T-helper 2 cell (primary cell): ENCODE measurements around the gene TENM4.

Source experiments
- DNase-seq, 5 experiments: peaks; one replicate each; pipeline versions ENCODE4 v3.0.0 to v3.0.0-alpha.2; 2012 to 2022

TENM4 gene

DNA sequence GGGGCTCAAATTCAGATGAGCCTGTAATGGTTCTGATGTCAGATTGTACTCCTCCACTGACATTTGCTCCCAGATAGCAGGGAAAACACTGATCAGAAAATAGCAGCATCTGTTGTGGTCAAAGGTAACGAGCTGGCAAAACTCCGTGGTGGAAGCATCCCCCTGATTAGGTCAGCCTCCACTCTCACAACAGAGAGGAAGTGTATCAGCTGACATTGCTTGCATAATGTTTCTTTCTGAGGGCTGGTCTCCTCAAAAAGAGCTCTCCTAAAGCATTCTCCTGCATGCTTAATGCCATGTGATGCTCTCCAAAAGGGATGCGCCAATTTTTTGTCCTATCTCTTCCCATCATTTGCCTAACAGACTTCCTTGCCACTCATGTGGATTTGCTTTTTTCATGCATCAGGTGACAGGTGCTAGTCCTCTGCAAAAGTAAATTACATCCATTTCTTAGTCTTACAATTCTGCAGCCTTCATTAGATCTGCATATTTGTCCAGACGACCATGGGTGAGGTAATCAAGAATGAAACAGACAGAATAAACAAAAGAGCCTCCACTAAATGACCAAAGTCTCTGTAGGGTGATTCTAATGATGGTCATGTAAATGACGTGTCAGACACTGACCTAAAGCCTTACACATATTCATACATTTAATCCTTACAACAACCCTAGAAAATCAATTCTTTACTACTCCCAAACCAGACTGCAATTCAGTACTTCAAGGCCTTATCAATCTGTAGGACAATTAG is 6.4 kb upstream of the TENM4 start:
- no peak for DNase-seq

DNA sequence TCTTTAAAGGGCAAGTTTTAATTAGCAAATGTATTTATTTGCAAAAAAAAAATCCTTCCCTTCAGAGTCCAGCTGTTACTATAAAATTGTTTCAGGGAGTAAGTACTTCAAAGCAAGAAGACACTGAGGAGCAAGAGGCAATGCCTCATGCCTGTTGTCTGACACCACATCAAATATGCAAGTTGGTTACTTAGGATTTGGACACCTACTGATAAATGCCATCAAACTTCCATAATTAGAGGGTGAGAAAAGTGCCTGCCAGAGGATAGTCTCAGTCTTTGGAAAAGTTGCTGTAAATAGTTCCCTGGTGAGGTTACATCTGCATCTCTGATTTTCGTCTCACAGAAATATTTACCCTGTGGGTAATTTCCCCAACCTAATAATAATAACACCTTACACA is 4.1 kb upstream of the TENM4 start:
- DNase-seq, result no peak

DNA sequence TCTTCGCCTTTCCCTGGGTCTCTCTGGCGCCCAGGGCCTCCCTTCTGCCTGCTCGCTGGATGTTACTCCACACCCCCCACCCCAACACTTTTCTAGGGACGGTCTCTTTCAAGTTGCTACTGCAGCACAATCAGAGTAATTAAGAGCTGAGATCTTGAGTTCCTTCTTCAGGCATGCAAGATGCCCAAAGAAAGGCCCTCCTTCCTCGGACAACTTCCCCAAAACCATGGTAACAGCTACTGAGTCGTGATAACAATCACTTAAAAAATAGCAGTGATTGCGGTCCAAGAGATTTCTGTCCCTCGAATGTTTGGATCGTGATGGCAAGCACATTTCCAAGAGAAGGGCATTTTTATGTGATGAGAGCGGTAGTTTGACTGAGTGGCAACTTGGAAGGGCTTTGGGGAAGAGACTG is 638 bp upstream of the TENM4 start:
- no peak for DNase-seq

DNA sequence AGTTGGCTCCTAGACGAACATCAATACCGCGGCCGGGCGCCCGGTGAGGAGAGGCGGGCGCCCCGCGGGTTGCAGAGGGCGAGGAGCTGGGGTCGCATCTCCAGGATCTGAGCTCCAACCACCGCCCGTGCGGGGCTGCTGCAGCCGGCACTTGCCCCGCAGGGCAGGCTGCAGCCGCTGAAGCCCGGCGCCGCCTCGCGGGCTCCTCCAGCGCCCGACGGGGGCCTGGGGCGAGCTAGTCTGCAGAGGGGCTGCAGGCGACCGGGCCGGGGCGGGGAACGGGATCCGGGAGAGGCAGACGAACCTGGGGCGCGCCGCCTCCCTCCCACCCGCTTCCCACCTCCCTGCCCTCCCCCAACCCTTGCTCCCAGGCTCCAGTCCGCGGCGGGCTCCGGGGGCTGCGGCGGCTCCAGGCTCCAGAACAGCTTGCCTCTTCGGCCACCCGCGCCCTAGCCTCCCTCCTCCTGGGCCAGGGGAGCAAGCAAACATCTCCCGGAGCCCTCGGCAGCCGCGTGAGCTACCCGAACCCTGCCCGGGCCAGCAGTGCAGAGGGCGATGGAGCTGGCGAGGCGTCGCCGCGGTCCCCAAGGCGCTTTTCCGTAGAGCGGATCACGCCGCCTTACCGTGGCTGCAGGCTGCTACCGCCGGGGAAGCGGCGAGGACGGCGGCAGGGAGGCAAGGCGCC is 802 bp downstream of the TENM4 start:
- peak in 1 of 5 experiments; percentile 38 for DNase-seq

DNA sequence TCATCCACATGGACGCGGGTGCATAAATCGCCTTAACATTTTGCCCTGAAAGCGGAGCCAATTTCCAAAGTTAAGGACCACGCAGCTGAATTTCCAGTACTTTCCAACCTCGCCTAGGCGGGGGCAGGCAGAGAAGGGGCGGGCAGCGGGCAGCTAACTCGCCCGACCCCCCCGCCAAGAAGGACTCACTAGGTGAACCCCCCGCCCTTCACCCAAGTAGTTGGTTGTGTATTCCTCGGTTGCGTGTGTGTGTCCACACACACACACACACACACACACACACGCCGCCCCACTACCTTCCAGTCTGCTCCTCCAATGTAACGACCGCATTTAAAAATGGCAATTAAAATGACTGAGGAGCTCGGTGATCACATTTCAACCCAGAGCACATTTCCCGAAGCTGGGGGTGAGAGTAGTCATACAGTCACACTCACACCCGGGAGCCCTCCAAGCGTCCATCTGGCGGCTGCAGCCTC is 1.4 kb downstream of the TENM4 start:
- peak in 1 of 5 experiments; percentile 9 for DNase-seq

DNA sequence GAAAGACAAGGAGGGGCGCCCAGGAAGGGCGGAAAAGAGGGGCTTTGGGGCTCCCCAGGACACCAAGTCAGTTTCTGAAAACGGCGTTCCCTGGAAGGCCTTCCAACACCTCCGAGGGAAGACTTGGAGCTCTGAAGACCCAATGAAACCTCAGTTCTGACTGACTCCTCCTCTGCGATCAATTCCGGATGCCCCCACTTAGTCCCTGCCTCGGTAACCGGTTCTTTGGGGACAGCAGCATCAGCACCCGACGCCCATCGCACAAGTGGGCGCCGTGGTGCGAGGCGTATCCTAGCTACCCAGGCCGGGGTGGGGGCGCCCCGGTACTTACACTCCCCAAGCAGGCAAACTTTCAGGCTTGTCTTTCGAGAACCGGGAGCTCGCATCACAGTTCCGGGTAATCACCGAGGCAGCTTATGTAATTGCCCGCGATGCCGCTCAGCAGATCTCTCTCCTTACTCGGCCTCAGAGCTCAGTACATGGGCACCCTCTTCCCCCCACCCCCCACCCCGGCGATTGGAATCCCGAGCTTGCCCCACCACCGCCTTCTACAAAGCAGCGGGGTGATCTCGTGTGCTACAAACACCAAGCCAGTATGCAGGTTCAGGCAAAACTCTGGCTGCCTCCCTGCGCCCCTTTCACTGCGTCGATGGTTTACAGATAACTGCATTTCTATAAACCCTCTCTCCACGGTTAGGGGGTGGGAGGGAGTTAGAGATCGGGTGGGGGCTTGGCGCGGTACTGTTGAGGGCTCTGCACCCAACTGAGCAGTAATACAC is 2.0 kb downstream of the TENM4 start:
- peak in 1 of 5 experiments; percentile 14 for DNase-seq

DNA sequence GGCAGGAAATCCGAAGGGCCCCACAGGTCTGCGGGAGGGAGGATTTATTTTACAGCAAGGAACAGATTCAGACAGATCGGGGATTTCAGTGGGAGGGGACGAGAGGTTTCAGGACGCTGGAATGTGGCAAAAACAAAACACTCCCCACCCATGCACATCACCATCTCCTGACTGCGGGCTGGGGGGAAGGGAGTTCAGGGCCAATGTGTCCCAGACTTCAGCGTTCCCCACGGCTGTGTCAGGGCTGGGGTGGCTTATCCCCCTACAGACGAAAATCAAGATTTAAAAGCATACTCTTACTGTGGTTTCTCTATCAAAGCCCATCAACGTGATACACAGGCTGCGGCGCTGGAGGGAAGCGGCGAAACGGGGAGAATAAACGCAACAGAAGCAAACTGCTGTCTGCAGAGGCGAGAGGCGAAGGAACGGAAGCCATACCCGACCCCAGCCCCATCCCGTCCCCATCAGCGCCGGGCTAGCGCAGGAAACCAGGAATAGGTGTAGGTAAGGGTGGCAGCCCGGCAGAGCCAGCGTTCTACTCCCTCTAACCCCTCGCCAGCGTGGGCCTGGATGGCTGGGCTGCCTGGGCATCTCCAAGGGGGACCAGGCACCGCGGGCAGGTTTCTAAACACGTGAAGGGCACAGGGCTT is 2.7 kb downstream of the TENM4 start:
- DNase-seq, result peak in 1 of 5 experiments; percentile 1

DNA sequence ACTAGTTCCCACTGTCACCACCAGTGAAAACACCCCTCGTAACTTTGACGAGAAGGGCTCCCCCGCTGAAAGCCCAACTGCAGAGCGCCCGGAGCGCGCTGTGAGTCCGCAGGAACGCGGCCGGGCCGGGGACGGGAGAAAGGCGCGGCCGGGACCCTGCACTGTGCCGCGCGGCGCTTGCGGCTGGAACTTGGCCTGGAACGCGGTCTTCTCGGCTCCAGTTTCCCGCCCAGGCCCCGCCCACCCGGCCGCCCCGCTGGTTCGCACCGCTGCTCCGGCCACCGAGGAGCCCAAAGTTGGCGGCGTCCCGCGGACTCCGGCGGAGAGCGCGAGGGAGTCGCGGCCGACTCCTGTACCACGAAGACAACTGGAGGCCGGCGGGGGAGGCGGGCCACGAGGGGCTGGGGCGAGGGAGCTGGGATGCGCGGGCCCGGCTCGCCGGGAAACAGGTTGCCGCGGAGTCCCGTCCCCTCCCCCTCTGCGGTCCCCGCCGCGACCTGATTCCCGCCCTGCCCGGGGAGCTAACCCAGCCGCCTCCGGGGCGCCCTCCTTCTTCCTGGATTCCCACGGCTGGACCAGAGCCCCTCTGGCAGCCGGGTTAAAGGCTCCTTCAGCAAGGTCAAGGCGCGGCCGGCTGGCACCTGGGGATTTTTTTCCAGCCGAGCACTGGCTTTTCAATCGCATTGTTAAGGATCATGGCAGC is 3.4 kb downstream of the TENM4 start:
- no peak for DNase-seq

DNA sequence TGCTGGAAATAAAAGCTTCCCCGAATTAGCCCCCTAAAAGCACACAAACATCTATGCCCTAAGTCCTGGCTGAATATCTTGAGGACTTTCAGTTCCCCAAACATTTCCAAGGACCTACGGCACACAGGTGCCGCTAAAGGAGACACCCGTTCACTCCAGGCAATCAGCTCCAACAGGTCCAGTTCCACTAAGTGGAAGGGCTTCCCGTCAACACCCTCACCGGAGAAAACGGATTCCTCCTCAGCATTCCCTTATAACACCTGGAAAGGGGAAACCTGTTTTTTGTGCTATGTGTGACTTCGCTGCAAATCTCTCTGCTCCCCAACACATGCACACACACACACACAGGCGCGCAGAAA is 3.9 kb downstream of the TENM4 start:
- DNase-seq, result no peak

DNA sequence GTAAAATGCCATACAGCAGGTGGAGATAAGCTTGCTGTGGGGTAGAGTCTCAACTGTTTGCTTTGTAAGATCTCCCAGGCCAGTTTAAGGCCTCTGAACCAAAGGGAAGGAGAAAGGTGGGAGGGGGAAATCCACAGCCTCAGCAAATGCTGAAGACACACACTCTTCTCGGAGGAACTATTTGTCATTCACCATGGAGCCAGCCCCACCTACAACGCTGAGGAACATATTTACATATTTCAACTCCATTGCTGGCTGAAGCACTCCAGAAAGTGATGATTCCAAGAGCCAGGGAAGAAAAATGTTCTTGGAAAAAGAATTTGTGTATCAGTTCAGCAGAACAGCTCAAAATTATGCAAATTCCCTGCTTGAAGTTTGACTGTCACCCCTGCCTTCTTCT is 6.5 kb downstream of the TENM4 start:
- DNase-seq, result no peak

DNA sequence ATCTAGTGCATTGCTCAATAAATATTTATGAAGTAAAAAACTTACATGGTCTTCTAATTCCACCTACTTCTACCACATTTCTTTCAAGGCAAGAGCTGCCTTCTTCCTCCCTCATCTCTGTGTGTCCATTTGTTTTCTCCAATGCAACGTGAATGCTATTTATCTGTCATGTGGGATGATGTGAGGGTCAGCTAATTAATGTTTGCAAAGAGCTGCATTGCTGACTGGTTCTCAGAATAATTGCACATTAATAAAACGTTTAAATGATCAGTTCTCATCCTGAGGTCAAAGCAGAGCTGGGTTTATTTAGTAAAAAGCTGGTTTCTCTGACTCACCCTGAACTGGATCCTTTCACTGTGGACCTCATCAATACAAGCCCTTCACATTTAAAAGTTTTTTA is 8.7 kb downstream of the TENM4 start:
- no peak for DNase-seq

DNA sequence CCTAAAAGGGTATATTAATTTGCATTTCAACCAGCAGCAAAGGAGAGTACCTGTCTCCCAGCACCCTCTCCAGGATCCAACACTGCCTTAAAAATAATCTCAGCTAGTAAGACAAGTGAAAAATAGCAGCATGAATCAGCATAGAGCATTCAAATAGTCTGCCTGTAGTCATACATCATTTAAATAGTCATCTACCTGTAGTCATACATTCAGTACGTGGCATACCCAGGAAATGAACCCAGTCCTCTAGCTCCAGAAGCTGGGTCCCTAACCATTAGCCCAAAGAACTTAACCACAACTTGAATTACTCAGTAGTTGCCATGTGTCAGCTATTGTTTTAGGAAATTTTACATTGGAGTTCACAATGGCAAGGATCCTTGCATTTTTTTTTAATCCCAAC is 9.3 kb downstream of the TENM4 start:
- DNase-seq, result no peak

DNA sequence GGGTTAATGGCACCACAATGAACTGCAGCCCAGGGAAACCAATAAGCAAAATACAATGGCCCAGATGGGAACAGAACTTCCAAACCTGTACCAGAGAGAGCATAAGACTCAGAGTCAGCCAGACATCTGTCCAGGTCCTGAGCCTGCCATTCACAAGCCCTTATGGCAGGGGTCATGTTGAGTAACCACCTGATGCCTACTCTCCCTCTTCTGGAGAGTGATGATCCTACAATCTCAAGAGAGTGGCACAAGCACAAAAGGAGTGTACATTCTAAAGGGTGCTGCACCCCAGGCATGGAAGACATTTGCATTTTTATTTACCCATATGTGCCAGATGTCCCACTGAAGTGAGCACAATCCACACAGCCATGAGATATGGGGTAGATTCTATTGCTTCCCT is 10.6 kb downstream of the TENM4 start:
- no peak for DNase-seq

DNA sequence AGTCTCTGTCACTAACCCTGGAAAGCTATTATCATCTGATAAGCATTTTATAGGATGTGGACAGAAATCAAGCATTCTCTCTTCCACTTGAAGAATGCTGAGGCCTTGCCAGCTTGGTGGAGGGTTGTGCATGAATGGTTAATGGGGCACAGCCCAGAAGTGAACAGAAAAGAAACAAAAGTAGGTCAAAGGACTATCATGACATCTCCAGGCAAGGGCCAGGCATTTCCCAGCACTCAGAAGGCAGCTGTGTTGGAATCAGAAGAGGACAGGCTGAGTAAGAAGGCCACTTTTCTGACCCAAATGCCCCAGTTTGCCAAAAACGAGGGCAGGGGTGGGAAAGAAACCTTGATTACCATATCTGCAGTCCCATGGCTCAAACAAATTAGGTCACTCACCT is 12.4 kb downstream of the TENM4 start:
- DNase-seq, result no peak

DNA sequence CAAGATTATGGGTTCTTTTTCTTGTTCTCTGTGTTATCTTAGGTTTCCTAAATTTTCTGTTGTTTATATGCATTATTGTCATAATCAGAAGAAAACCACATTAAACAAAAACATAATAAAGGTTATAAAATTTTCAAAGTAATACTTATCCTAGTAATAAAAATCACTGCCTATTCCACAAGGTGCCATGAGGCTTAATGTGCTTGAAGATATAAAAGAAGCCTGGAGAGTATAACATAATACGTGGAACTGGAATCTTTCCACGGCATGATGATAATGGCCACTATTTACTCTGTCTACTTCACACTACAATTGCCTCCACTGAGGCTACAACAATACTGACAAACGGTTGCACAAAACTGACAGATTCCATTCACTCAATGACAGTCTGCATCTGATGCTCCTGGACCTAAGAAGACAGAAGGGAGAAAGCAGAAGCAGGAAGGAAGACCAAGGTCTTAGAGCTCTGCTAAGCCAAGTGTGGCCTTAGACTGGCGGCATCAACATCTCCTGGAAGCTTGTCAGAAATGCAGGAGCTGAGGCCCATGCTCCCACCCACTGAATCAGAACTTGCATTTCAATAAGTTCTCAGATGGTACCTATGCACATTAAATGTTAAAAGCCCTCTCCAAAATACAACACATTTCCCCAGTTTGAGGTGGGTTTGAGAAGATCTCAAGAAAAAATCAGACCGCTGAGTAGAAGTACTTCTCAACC is 13.1 kb downstream of the TENM4 start:
- DNase-seq, result no peak

DNA sequence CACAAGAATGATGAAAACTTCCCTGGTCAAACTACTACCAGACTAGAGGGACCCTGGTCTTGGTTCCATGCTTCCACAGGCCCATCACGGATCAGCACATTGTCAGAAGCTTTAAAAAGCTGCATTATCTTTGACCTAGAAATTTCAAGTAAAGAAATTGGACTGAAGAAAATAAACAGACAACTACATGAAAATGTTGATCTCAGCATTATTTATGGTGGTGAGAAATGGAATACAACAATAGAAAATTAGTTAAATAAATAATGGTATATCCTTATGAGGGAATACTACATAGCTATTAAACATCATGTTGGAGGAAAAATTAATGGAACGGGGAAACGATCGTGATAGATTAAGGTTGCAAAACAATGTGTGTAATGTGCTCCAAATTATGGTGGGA is 13.7 kb downstream of the TENM4 start:
- DNase-seq, result no peak

DNA sequence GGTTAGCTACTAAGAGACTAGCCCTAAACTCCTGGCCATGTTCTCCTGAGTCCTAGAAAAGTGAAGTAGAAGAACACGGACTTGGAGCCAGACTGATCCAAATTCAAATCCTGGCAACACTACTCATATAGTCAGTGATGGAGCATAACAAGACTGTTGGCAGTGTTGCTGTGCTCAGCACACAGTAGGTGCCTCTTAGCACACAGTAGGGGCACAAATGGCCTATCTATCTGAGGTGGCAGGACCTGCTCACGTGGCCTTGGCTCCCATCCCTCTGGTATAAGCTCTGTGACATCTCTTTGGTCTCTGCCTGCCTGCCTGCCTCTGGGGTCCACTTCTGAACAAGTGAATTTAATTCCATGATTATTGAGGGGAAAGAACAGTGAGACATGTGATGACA is 15.4 kb downstream of the TENM4 start:
- no peak for DNase-seq

DNA sequence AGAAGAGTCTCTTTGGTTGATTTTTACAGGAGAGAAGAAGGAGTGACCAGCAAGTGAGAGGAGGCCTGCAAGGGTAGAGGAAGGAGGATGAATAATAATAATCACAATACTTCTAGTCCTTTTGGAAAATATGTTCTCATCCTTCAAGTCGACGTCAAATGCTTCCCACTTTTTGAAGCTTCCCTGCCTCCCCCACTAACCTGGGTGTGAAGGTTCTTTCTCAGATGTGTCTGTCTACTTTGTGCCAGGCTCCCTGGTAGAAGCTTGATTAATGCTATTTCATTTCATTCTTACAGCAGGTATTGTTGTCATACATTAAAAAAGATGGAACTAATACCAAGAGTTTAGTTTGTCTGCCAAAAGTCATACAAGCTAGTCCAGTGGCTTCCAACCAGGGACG is 17.1 kb downstream of the TENM4 start:
- DNase-seq, result no peak

DNA sequence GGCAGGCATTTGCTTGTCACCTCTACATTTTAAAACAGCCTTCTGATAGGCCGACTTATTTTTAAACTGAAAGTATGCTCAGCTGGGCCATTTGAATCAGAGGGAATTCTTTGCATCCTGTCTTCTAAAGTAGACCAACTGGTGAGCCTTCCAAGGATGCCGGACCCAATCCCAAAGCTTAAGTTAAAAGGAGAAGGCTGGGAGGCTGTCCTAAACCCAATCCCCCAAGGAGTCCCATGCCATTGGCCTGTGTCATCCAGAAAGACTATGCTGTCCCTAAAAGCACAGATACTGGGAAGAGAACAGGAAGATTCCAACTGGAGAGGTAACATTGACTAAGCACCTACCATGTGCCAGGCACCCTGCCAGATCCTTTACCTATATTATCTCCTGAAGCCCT is 18.0 kb downstream of the TENM4 start:
- DNase-seq, result no peak

DNA sequence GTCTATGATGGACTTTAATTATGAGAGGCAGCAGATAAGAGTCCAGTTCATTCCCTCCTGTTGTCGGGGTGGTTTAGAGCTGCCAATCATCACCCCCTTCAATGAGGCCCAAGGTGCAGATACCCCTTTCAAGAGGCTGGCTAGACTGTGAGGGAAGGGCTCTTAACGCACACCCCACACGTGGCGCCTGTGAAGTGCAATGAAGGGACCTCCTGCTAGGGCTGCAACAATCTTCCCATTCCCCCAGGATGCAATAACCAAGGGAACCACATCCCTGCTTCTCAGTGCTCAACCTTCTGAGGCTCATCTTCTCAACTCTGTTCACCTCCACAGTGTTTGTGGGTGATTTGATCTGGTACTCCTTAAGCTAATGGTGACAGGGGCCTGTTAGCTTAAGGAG is 19.0 kb downstream of the TENM4 start:
- DNase-seq, result no peak

DNA sequence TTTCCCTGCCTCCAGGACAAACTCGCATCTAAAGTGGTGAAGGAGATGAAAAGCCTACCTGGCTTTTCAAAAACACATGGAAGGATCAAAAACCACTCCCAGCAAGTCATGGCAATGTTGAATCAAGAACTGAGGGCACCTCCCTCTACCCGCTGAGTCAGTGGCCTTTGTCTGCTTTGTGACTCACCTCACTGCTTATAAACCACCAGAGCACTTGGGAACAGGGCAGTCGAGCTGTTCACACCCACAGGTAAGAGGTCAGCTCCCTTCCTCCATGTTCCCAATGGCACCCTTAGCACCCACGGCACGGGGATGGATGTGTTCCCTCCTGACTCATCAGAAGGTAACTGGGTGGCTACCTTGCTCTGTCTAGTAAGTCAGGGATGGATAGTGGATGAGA is 21.7 kb downstream of the TENM4 start:
- DNase-seq, result no peak

DNA sequence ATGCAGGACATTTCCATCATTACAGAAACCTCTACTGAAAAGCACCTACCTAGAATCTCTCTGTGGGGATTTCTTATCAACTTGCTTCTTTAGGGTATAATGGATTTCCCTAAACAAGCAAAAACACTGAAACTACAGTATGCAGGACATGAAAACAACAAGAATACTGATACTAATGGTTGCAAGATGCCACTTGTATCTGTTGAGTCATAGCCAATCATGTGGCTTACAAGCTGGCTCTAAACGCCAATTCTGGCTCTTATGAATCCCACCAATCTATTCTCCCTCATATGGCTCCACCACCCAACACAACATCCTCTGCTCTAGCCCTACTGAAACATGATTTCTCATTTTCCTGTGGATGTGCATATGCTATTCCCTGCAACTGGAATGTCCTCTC is 22.6 kb downstream of the TENM4 start:
- no peak for DNase-seq
